OCI-LY1 (cell line): ENCODE results near the gene AASS.

ENCODE experiments used
- H2AFZ ChIP-seq: fragments of 200-600 bp; sonication (generic), shearing (Covaris generic); 2 replicates; pipeline ENCODE4 v1.6.0; 2014; ENCODE audit warnings: antibody characterized with exemption, mild to moderate bottlenecking, low read length
- H3F3A ChIP-seq: fragments of 200-600 bp; sonication (generic), shearing (Covaris generic); 2 replicates; pipeline ENCODE4 v1.6.0; 2014; ENCODE audit warnings: mild to moderate bottlenecking, antibody characterized with exemption, low read length, moderate library complexity; ENCODE audit not compliant: insufficient read depth
- H3K27ac ChIP-seq: fragments of 200-600 bp; sonication (generic); 2 replicates; pipeline ENCODE4 v1.5.1; 2014; ENCODE audit warnings: low read length, mixed run types, mild to moderate bottlenecking, low read depth; ENCODE audit not compliant: poor library complexity, severe bottlenecking
- H3K27me3 ChIP-seq: fragments of 200-600 bp; sonication (generic); 2 replicates; pipeline ENCODE4 v1.6.0; 2014; ENCODE audit warnings: antibody characterized with exemption, mild to moderate bottlenecking, low read length, moderate library complexity; ENCODE audit not compliant: insufficient read depth
- H3K36me3 ChIP-seq: fragments of 200-600 bp; sonication (generic); 2 replicates; pipeline ENCODE4 v1.6.1; 2014; ENCODE audit warnings: mild to moderate bottlenecking, antibody characterized with exemption, low read length, moderate library complexity, mixed read lengths; ENCODE audit not compliant: insufficient read depth
- H3K4me1 ChIP-seq: fragments of 200-600 bp; sonication (generic); 2 replicates; pipeline ENCODE4 v1.5.1; 2014; ENCODE audit warnings: mild to moderate bottlenecking, low read length, moderate library complexity; ENCODE audit not compliant: insufficient read depth, severe bottlenecking
- H3K4me2 ChIP-seq: fragments of 200-600 bp; sonication (generic), shearing (Covaris generic); 2 replicates; pipeline ENCODE4 v1.6.1; 2014; ENCODE audit warnings: low read length
- H3K4me3 ChIP-seq: fragments of 200-600 bp; sonication (generic); 2 replicates; pipeline ENCODE4 v1.5.1; 2014; ENCODE audit warnings: low read length, low read depth, mild to moderate bottlenecking, mixed read lengths; ENCODE audit not compliant: poor library complexity, severe bottlenecking
- H3K79me2 ChIP-seq: fragments of 200-600 bp; shearing (Covaris generic); 2 replicates; pipeline ENCODE4 v1.6.1; 2016; ENCODE audit warnings: mixed run types, low read length, mixed read lengths; ENCODE audit not compliant: insufficient read depth
- H3K9ac ChIP-seq: fragments of 200-600 bp; sonication (generic), shearing (Covaris generic); 2 replicates; pipeline ENCODE4 v1.6.1; 2014; ENCODE audit warnings: mild to moderate bottlenecking, low read length, mixed read lengths
- H3K9me2 ChIP-seq: fragments of 200-600 bp; sonication (generic), shearing (Covaris generic); 2 replicates; pipeline ENCODE4 v1.6.1; 2014; ENCODE audit warnings: low read depth, mild to moderate bottlenecking, low read length, mixed read lengths
- H3K9me3 ChIP-seq: fragments of 200-600 bp; shearing (Covaris generic); 2 replicates; pipeline ENCODE4 v1.6.1; 2014; ENCODE audit warnings: low read length, mixed read lengths
- H4K20me1 ChIP-seq: fragments of 200-600 bp; sonication (generic), shearing (Covaris generic); 2 replicates; pipeline ENCODE4 v1.6.0; 2016; ENCODE audit warnings: mild to moderate bottlenecking, low read length; ENCODE audit not compliant: insufficient read depth
- CTCF ChIP-seq: fragments of 200-600 bp; sonication (generic), shearing (Covaris generic); IDR thresholded peaks from 2 replicates; pipeline ENCODE4 v1.5.1; 2017; ENCODE audit warnings: mild to moderate bottlenecking, antibody characterized with exemption, low read length, moderate library complexity, mixed read lengths
- EZH2 ChIP-seq: fragments of 200-600 bp; sonication (generic), shearing (Covaris generic); IDR thresholded peaks from 2 replicates; pipeline ENCODE4 v1.8.0; 2017; ENCODE audit warnings: borderline replicate concordance, mixed run types, mild to moderate bottlenecking, antibody characterized with exemption, low read length, moderate library complexity, mixed read lengths

The AASS gene

GRCh38 chr7:122148081-122148480 is 4.0 kb upstream of the AASS start:
- Histone ChIP-seq H3K27me3 (no peaks in the 10 kb centered on the region), H3K27ac (no peak overlapping the region), H3K79me2 (no peaks in the 10 kb centered on the region), H3K9ac (no peak overlapping the region), H3K9me3 (no peaks in the 10 kb centered on the region), H2AFZ (no peak overlapping the region), H3K9me2 (no peaks in the 10 kb centered on the region), H3K36me3 (no peaks in the 10 kb centered on the region), H3F3A (no peaks in the 10 kb centered on the region), H3K4me2 (no peak overlapping the region), H3K4me3 (no peak overlapping the region), H3K4me1 (no peaks in the 10 kb centered on the region), H4K20me1 (no peaks in the 10 kb centered on the region)
- TF ChIP-seq CTCF (no peak), EZH2 (no peak)

GRCh38 chr7:122145937-122146645 is 2.0 kb upstream of the AASS start:
- no peak for TF ChIP-seq EZH2
- TF ChIP-seq CTCF = no peak
- Histone ChIP-seq H3K4me3 (no peak overlapping the region), H3F3A (no peaks in the 10 kb centered on the region), H3K79me2 (no peaks in the 10 kb centered on the region), H3K27me3 (no peaks in the 10 kb centered on the region), H3K9me2 (no peaks in the 10 kb centered on the region), H3K9me3 (no peaks in the 10 kb centered on the region), H3K4me2 (no peak overlapping the region), H3K27ac (no peak overlapping the region), H3K36me3 (no peaks in the 10 kb centered on the region), H3K9ac (no peak overlapping the region), H2AFZ (no peak overlapping the region), H4K20me1 (no peaks in the 10 kb centered on the region), H3K4me1 (no peaks in the 10 kb centered on the region)

GRCh38 chr7:122143376-122143750 is 686 bp downstream of the AASS start:
- Histone ChIP-seq H3K27ac (no peak overlapping the region), H3F3A (no peaks in the 10 kb centered on the region), H3K9me3 (no peaks in the 10 kb centered on the region)

More at GRCh38 chr7:122143376-122143750, 686 bp downstream of the AASS start:
- Histone ChIP-seq H3K4me1 (no peaks in the 10 kb centered on the region), H4K20me1 (no peaks in the 10 kb centered on the region), H3K9ac (no peak overlapping the region), H3K4me2 (no peak overlapping the region), H3K27me3 (no peaks in the 10 kb centered on the region), H2AFZ (no peak overlapping the region), H3K79me2 (no peaks in the 10 kb centered on the region), H3K36me3 (no peaks in the 10 kb centered on the region), H3K4me3 (no peak overlapping the region), H3K9me2 (no peaks in the 10 kb centered on the region)
- TF ChIP-seq EZH2 = no peak
- TF ChIP-seq CTCF = no peak
